ENCODE measurements around the gene FNDC3B. TPM values are rescaled to one million over a fixed set of nuclear protein-coding genes. Genes with fewer than 3 reads are reported as not detected.

The FNDC3B gene
- total RNA-seq, 4 donors from 2014 or later, result 114 to 217 (median 164) TPM

DNA sequence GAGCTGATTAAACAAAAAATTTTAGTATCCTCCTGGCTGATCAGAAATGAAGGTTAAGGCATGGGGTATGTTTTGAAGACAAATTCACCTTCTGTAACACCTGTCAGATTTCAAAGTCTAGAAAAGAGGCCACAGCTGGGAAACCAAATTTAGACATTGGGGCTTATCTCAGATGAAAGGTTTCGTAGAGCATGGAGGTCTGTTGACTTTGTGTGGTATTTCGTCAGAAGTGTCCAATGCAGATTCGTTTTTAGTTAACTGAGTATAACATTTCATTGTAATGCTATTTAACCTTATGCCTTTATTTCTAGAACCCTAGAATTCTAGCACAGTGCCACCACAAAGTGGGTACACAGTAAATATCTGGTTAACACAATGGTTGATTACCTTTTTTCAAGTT, 61.7 kb downstream of the FNDC3B start:
- no peak for ATAC-seq (ENCODE audit: low FRiP score)
- TF ChIP-seq, protein P1, sequence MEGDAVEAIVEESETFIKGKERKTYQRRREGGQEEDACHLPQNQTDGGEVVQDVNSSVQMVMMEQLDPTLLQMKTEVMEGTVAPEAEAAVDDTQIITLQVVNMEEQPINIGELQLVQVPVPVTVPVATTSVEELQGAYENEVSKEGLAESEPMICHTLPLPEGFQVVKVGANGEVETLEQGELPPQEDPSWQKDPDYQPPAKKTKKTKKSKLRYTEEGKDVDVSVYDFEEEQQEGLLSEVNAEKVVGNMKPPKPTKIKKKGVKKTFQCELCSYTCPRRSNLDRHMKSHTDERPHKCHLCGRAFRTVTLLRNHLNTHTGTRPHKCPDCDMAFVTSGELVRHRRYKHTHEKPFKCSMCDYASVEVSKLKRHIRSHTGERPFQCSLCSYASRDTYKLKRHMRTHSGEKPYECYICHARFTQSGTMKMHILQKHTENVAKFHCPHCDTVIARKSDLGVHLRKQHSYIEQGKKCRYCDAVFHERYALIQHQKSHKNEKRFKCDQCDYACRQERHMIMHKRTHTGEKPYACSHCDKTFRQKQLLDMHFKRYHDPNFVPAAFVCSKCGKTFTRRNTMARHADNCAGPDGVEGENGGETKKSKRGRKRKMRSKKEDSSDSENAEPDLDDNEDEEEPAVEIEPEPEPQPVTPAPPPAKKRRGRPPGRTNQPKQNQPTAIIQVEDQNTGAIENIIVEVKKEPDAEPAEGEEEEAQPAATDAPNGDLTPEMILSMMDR (IDR thresholded peaks at IDR 0.05), result no peak
- no peak for DNase-seq (ENCODE audit: low spot score)

DNA sequence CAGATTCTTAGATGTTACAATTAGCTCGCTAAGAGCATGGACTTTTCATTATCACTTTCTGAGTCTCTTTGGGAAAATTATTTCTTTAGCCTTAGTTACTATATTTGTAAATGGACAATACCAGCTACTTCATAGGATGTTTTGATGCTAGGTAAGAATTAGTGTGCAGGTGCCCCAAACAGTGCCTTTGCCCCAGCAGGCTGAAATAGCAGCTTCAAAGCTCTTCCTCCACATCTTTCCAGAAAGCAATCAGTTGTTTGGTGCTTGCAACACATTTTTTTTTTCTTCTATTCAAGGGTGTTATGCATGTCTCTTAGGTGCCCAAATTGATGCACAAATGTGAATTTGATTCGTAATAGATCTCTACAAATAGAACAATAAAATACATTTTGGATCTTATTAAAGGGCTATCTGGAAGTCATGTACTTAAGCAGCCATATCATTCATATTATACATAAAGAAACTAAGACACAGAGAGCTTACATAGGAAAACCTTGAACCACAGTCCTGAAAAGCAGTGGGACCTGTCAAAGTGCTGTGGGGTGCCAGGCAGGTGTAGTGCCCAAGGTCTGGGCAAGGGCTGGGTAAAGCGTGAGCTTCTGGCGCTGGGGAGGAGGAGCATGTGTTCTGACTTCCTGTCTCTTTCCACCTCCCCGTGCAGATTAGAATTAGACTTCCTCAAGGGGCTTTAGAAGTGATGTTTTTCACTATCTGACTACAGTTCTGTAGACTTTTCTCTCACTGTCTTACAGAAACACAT, 62.9 kb downstream of the FNDC3B start:
- TF ChIP-seq, protein P1 (IDR thresholded peaks at IDR 0.05), result no peak
- no peak for ATAC-seq (ENCODE audit: low FRiP score)
- DNase-seq (ENCODE audit: low spot score), result no peak

DNA sequence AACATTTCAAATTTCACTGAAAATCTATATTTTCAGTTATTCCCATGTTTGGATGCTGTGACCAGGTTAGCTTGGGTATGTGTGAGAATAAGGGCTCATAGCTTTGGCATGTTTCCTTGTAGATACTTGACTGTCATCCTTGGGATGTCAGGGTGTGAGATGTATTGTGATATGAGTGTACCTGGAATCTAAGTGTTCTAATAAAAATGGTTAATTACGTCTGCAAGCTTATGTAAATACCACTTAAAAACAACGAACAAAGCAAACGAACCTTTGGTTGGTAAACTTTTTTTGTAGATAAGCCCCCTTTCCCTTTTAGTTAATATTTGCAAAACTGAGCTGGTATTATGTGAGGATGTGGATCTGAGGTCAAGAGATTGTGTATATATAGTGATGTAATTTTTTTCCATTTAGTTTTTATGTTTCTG, 63.5 kb downstream of the FNDC3B start:
- DNase-seq (ENCODE audit: low spot score) (no peak), ATAC-seq (ENCODE audit: low FRiP score) (no peak)
- TF ChIP-seq, protein P1 (IDR thresholded peaks at IDR 0.05), result no peak

DNA sequence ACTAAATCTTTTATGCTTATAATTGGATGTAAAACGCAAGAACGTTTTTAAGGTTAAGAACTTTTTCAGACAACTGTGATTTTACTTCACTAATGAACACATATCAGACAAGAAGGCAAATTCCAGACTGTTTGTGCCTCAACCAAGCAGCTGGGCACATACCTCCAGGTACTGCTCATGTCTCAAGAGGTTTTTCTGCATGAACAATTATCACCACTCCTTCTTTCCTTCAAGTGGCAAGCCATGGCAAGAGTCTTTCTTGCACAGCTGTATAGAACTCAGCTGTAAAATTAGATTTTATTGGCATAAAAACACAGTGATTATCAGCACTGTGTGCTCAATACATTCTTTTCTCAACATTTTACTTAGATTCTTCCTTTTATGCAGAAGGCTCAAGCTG, 64.3 kb downstream of the FNDC3B start:
- TF ChIP-seq, protein P1 (IDR thresholded peaks at IDR 0.05), result no peak
- ATAC-seq (ENCODE audit: low FRiP score) (no peak), DNase-seq (ENCODE audit: low spot score) (no peak)

DNA sequence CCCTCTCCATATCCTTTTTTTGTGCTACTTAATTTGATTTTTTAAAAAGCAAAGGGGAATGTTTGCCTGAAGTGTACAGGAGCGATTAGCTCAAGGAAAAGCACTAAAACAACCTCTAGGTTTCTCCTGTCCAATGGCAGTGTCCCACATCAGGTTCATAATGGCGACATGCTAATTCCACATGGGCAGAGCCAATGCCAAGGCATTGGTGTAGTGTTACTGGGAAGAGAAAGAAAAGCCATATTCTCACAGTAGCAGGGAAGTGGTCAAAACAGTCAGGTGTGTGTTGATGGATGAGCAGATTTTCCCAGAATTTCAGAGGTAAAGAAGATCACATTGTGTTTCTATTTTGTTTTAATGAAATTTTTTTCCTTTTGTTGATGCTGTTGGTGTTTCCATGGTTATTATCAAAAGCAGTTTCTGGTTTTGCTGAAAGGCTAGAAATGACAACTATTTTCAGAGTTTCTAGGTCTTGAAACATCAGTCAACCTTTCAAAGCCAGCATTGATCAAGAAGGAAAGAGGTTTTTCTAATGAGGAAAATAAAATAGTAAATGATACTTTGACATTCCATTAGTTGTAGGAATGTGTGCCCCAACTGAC, 65.2 kb downstream of the FNDC3B start:
- ATAC-seq (ENCODE audit: low FRiP score) (no peak), DNase-seq (ENCODE audit: low spot score) (no peak)
- TF ChIP-seq, protein P1 (IDR thresholded peaks at IDR 0.05), result no peak

DNA sequence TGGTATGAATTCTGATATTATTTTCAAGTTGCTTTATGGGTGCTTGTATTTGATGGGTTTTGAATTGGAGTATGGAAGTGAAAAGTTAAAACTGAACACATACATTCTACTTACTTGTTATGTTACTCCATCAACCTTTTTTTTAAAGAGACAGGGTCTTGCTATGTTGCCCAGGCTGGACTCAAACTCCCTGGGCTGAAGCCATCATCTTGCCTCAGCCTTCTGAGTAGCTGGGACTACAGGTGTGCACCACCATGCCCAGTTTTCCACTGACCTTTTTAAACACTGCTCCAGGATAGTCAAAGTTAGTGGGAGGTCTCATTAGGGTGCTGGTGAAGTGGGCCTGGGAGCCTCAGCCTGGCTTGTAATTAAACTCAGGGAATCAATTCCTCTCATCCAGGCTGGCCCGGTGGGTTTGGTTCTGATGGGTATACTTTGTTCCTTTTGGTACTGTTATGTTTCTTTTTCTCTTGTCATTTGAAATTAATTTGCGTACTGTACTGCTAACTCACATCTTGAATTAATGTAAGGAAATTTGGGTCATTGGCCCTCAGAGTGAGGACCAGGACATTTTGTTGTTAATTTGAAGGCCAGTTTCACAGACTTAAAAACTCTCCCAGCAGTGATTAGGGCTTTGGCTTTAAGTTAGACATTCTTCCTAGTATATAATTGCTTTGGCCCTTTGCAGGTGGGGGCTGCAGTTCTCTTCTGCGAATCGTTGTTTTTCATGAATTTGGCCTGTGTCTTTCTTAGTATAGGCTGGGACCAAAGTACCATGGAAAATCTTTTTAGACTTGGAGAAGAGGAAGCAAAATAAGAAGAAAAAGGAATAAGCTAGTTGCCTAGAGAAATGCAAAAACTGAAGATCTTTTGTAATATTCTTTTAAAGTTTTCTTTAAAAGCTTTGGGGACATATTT, 66.9 kb downstream of the FNDC3B start:
- TF ChIP-seq, protein P1 (IDR thresholded peaks at IDR 0.05), result no peak
- DNase-seq (ENCODE audit: low spot score) (no peak), ATAC-seq (ENCODE audit: low FRiP score) (no peak)

Data from omental fat pad (tissue), 4 donors.